Measurements from ENCODE around the gene MINDY1.

Gene MINDY1

GRCh38 chr1:150967936-150968335 lies 38.8 kb downstream of the MINDY1 start:
- no peak overlapping the region for H3K4me3 ChIP-seq (ENCODE audit: low read depth, low read length)
- no peak for DNase-seq (ENCODE audit: low read depth)
- TF ChIP-seq CTCF (IDR thresholded peaks at IDR 0.05; ENCODE audit: control insufficient read depth, extremely low read depth, insufficient read depth) = no peak

GRCh38 chr1:150966011-150966410 lies 40.7 kb downstream of the MINDY1 start:
- no peak for DNase-seq (ENCODE audit: low read depth)
- no peak overlapping the region for H3K4me3 ChIP-seq (ENCODE audit: low read depth, low read length)
- TF ChIP-seq CTCF (IDR thresholded peaks at IDR 0.05; ENCODE audit: control insufficient read depth, extremely low read depth, insufficient read depth) = no peak

GRCh38 chr1:150965605-150966004 lies 41.1 kb downstream of the MINDY1 start:
- no peak overlapping the region for H3K4me3 ChIP-seq (ENCODE audit: low read depth, low read length)
- DNase-seq (ENCODE audit: low read depth) = no peak
- TF ChIP-seq CTCF (IDR thresholded peaks at IDR 0.05; ENCODE audit: control insufficient read depth, extremely low read depth, insufficient read depth) = no peak

- no peak for TF ChIP-seq CTCF (IDR thresholded peaks at IDR 0.05; ENCODE audit: control insufficient read depth, extremely low read depth, insufficient read depth)
- no peak overlapping the region for H3K4me3 ChIP-seq (ENCODE audit: low read depth, low read length)
- DNase-seq (ENCODE audit: low read depth) = no peak
Measured at GRCh38 chr1:150964164-150964489, 42.6 kb downstream of the MINDY1 start.

GRCh38 chr1:150963321-150964163 lies 43.2 kb downstream of the MINDY1 start:
- H3K4me3 ChIP-seq (ENCODE audit: low read depth, low read length) = no peak overlapping the region
- DNase-seq (ENCODE audit: low read depth) = no peak
- TF ChIP-seq CTCF (IDR thresholded peaks at IDR 0.05; ENCODE audit: control insufficient read depth, extremely low read depth, insufficient read depth) = no peak

- no peak overlapping the region for H3K4me3 ChIP-seq (ENCODE audit: low read depth, low read length)
- TF ChIP-seq CTCF (IDR thresholded peaks at IDR 0.05; ENCODE audit: control insufficient read depth, extremely low read depth, insufficient read depth) = no peak
- no peak for DNase-seq (ENCODE audit: low read depth)
Measured at GRCh38 chr1:150961756-150962155, 44.9 kb downstream of the MINDY1 start.

GRCh38 chr1:150960646-150961045 lies 46.1 kb downstream of the MINDY1 start:
- no peak for DNase-seq (ENCODE audit: low read depth)
- no peak overlapping the region for H3K4me3 ChIP-seq (ENCODE audit: low read depth, low read length)
- no peak for TF ChIP-seq CTCF (IDR thresholded peaks at IDR 0.05; ENCODE audit: control insufficient read depth, extremely low read depth, insufficient read depth)
